ENCODE results near the gene CDAN1. TPM values are rescaled to one million over a fixed set of nuclear protein-coding genes. Genes with fewer than 3 reads are reported as not detected.

Gene CDAN1
- total RNA-seq, 2 experiments from 2014 or later, result 23.2 to 24.7 TPM

GRCh38 chr15:42691308-42691707, 45.6 kb downstream of the CDAN1 start:
- DNase-seq (no peak), ATAC-seq (ENCODE audit: poor library complexity) (no peak)
- intact Hi-C loops (cut with DNase I, micrococcal nuclease), result no loop called here
- H3K27ac Mint-ChIP-seq, result no peak overlapping the region
- no peaks in the 10 kb centered on the region for H3K9me3 Mint-ChIP-seq
- no peak overlapping the region for H3K4me3 ChIP-seq (ENCODE audit: low read length)
- H3K4me1 Mint-ChIP-seq (ENCODE audit: low read depth), result no peaks in the 10 kb centered on the region
- H3K27me3 Mint-ChIP-seq, result no peaks in the 10 kb centered on the region
- POLR2A ChIA-PET, result no interaction called here
- no peak overlapping the region for H3K4me3 Mint-ChIP-seq
- H3K36me3 ChIP-seq (ENCODE audit: insufficient read depth, low read length), result no peaks in the 10 kb centered on the region
- H3K27ac ChIP-seq (ENCODE audit: low read depth in 1 of 2, low read length in 2 of 2), result no peak overlapping the region
- TF ChIP-seq CTCF (IDR thresholded peaks at IDR 0.05), result no peak
- CTCF ChIA-PET, result no interaction called here
- H3K27me3 ChIP-seq (ENCODE audit: control insufficient read depth in 1 of 2, insufficient read depth in 2 of 2, low read length in 2 of 2), result no peaks in the 10 kb centered on the region
- no peaks in the 10 kb centered on the region for H3K4me1 ChIP-seq (ENCODE audit: insufficient read depth, low read length)
- H3K36me3 Mint-ChIP-seq (ENCODE audit: low read depth), result no peaks in the 10 kb centered on the region
- no peaks in the 10 kb centered on the region for H3K9me3 ChIP-seq (ENCODE audit: control insufficient read depth in 1 of 2, insufficient read depth in 1 of 2, low read length in 2 of 2)

- no peaks in the 10 kb centered on the region for H3K4me1 Mint-ChIP-seq (ENCODE audit: low read depth)
- Histone ChIP-seq H3K27ac (ENCODE audit: low read depth in 1 of 2, low read length in 2 of 2) (no peak overlapping the region), H3K36me3 (ENCODE audit: insufficient read depth, low read length) (no peaks in the 10 kb centered on the region), H3K27me3 (ENCODE audit: control insufficient read depth in 1 of 2, insufficient read depth in 2 of 2, low read length in 2 of 2) (no peaks in the 10 kb centered on the region), H3K4me3 (ENCODE audit: low read length) (no peak overlapping the region), H3K4me1 (ENCODE audit: insufficient read depth, low read length) (no peaks in the 10 kb centered on the region), H3K9me3 (ENCODE audit: control insufficient read depth in 1 of 2, insufficient read depth in 1 of 2, low read length in 2 of 2) (no peaks in the 10 kb centered on the region)
- no peak for TF ChIP-seq CTCF (IDR thresholded peaks at IDR 0.05)
- intact Hi-C loops (cut with DNase I, micrococcal nuclease), result no loop called here
- no peaks in the 10 kb centered on the region for H3K9me3 Mint-ChIP-seq
- DNase-seq, result no peak
- ATAC-seq (ENCODE audit: poor library complexity), result no peak
- ChIA-PET POLR2A (no interaction called here), CTCF (no interaction called here)
- peaks cover 5% of the 10 kb centered on the region for H3K36me3 Mint-ChIP-seq (ENCODE audit: low read depth)
- H3K27me3 Mint-ChIP-seq, result no peaks in the 10 kb centered on the region
- H3K4me3 Mint-ChIP-seq, result no peak overlapping the region
- H3K27ac Mint-ChIP-seq, result no peak overlapping the region
These were observed 48.6 kb downstream of the CDAN1 start for GRCh38 chr15:42688301-42688700.

- no peak overlapping the region for H3K4me3 Mint-ChIP-seq
- no peaks in the 10 kb centered on the region for H3K4me1 Mint-ChIP-seq (ENCODE audit: low read depth)
- H3K27me3 ChIP-seq (ENCODE audit: control insufficient read depth in 1 of 2, insufficient read depth in 2 of 2, low read length in 2 of 2), result no peaks in the 10 kb centered on the region
- no peak overlapping the region for H3K27ac Mint-ChIP-seq
- intact Hi-C loops (cut with DNase I, micrococcal nuclease), result no loop called here
- H3K27me3 Mint-ChIP-seq, result no peaks in the 10 kb centered on the region
- ATAC-seq (ENCODE audit: poor library complexity) (no peak), DNase-seq (no peak)
- no peak overlapping the region for H3K4me3 ChIP-seq (ENCODE audit: low read length)
- POLR2A ChIA-PET, result no interaction called here
- H3K36me3 ChIP-seq (ENCODE audit: insufficient read depth, low read length), result no peaks in the 10 kb centered on the region
- CTCF ChIA-PET, result no interaction called here
- H3K27ac ChIP-seq (ENCODE audit: low read depth in 1 of 2, low read length in 2 of 2), result no peak overlapping the region
- H3K9me3 Mint-ChIP-seq, result no peaks in the 10 kb centered on the region
- no peak for TF ChIP-seq CTCF (IDR thresholded peaks at IDR 0.05)
- peaks cover 5% of the 10 kb centered on the region for H3K36me3 Mint-ChIP-seq (ENCODE audit: low read depth)
- no peaks in the 10 kb centered on the region for H3K9me3 ChIP-seq (ENCODE audit: control insufficient read depth in 1 of 2, insufficient read depth in 1 of 2, low read length in 2 of 2)
- no peaks in the 10 kb centered on the region for H3K4me1 ChIP-seq (ENCODE audit: insufficient read depth, low read length)
These were observed 49.2 kb downstream of the CDAN1 start for GRCh38 chr15:42687740-42688139.
